GM19463 (cell line): Measurements from ENCODE around the gene NEDD8.
"Not testable (repeated sequence)": the region's sequence is repeated elsewhere in the genome, so short reads cannot be mapped to it uniquely, and the experiment has no call there.

Experiments used
- ATAC-seq: cut with Tn5 transposase; IDR thresholded peaks from one replicate; pipeline ENCODE4 v1.9.1; 2021; ENCODE audit warnings: mild to moderate bottlenecking, moderate library complexity; ENCODE audit not compliant: unreplicated experiment

NEDD8 gene

DNA sequence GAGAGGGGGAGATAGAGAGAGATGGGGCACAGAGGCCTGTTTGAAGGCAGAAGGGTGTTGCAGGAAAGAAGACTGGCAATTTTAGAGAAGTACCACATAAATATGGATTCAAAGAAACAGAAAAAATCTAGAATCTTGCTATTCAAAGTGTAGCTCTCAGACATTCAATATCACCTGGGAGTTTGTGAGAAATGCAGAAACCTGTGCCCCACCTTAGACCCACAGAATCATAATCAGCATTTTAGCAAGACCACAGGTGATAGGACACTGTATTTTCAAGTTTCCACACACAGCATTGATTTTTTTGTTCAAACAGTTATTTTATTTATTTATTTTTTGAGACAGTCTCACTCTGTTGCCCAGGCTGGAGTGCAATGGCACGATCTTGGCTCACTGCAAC, 3.3 kb downstream of the NEDD8 start:
- no peak for ATAC-seq

DNA sequence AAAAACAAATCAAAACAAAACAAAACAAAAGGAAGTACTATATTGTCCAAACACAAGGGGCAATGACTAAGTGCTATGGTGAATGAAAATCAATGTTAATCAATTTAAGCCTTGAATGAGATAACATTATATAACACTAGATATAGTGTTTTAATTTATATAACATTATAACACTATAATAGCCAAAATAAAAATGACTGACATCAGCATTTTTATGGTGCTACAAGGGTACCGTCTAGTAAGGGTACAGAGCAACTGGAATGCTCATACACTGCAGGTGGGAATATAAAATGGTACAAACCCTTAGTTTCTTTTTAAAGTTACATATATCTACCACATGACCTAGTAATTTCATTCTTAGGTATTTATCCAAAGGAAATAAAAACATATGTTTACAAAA, 5.7 kb downstream of the NEDD8 start:
- no peak for ATAC-seq

DNA sequence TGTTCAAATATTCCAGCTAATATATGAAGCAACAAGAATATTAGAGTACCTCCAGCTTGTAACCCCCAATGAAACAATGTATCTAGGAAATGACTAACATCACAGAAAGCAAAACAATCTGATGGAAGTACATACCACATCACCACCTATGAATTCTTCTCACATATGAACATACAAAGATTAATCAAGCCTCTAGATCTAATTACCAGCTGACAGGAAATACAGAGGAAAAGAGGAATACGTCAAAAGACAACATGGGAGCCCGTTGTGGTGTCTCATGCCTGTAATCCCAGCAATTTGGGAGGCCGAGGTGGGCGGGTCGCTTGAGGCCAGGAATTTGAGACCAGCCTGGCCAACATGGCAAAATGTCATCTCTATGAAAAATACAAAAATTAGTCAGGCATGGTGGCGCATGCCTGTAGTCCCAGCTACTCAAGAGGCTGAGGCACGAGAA, 7.5 kb downstream of the NEDD8 start:
- ATAC-seq = no peak

DNA sequence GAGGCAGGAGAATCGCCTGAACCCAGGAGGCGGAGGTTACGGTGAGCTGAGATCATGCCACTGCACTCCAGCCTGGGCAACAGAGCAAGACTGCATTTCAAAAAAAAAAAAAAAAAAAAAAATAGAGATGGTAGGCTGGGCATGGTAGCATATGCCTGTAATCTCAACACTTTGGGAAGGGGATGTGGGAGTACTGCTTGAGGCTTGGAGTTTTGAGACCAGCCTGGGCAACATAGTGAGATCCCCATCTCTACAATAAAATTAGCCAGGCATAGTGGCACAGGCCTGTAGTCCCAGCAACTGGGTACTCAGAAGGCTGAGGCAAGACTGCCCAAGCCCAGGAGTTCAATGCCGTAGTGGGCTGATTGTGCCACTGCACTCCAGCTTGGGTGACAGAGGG, 9.2 kb downstream of the NEDD8 start:
- not testable (repeated sequence) for ATAC-seq

DNA sequence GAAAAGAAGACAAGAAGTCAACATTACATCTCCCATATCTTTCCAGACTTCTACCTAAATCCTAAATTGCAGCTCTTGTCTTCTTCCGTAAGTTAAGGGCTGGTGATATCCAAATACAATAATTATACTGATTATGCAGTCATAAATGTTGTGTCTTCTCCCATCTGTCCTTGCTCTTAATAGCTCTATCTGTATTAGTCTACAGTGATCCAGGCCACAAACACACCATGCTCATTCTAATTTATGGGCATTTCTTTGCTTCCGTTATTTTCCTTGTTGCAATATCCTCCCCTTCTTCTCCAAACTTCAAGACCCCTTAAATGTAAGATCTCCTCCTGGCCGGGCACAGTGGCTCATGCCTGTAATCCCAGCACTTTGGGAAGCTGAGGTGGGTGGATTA, 12.6 kb downstream of the NEDD8 start:
- no peak for ATAC-seq

DNA sequence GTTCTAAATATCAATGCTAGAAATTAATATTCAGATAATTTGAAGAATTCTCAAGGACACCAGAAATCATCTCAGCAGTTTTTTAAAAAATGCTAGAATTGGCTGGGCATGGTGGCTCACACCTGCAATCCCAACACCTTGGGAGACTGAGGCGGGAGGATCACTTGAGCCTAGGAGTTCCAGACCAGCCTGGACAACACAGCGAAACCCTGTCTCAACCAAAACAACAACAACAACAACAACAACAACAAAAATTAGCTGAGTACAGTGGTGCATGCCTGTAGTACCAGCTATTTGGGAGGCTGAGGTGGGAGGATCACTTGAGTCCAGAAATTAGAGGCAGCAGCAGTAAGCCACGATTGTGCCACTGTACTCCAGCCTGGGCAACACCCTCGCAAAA, 13.1 kb downstream of the NEDD8 start:
- ATAC-seq = no peak

DNA sequence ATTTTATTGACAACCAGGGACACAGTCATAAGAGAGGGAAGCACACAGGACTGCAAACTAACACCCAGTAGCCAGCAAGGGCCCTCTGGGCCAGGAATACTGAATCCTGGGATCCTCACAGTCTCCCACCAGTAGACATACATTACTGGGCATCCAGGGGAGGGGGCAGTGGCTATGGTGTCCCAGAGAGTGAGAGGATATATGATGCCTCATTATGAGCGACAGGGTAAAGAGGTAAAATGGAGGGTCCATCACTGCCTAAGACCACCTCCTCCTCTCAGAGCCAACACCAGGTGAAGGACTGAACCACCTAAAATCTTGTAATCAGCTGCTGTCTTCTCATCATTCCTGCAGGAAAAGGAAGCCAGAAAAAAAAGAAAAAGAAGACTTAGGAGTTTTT, 15.3 kb downstream of the NEDD8 start:
- ATAC-seq = not testable (repeated sequence)

DNA sequence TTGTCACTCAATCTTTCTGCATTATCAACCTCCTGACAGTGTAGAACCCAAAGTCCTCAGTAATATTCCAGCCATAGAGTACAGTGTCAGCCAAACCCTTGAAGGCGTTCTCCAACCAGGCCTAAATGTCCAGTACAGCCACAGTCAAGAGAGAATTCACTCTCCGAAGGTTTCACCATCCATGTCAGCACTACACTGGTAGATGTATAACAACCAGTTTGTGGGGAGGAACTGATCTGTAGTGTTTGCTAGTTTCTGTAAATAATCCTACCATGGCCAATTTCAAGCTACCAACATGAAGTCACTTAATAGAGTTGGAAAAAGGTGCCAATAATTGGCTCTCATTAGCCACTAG, 15.8 kb downstream of the NEDD8 start:
- ATAC-seq = no peak

DNA sequence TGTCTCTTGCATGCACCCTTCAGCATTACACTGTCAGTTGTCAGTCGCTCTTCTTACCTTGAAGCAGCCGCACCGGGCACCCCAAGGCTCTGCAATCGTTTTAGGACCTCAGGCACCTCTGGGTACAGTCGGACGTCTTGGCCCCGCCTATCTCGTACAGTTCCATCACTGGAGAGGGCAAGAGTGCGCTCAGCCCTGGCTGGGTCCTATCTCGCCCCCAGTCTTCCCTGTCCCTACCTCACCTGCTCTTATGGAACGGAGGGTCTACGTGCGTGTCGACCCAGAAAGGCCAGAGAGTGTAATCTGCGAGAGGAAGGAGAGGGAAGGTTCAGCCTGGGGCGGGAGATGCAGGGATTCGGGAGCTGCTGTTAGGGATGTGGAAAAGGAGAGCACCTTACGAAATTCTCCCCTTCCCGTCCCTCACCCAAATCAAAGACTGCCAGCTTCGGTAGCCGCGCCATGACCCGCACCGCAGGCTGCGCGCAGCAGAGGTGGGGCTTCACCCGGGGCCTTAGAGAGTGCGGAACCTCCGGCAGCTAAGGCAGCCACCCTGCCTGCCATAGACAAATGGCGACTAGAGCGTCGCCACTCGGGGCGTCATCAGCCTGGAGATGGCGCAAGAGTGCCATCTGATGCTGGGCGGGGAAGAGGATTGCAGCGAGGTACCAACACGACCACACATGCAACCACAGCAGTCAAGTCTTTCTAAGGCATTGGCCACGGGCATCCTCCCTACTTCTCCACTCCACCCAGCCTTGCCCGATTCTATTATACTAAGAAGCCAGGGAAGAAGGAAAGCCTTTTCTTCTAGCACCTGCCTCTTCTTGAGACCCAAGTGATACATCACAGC, 16.4 kb downstream of the NEDD8 start, which contains the start of gene MDP1:
MDP1 (minus strand) TSS at position 572 of the 850 bp plus-strand sequence; CDS start at position 461, 111 bp downstream.
- peak; percentile 70 for ATAC-seq

DNA sequence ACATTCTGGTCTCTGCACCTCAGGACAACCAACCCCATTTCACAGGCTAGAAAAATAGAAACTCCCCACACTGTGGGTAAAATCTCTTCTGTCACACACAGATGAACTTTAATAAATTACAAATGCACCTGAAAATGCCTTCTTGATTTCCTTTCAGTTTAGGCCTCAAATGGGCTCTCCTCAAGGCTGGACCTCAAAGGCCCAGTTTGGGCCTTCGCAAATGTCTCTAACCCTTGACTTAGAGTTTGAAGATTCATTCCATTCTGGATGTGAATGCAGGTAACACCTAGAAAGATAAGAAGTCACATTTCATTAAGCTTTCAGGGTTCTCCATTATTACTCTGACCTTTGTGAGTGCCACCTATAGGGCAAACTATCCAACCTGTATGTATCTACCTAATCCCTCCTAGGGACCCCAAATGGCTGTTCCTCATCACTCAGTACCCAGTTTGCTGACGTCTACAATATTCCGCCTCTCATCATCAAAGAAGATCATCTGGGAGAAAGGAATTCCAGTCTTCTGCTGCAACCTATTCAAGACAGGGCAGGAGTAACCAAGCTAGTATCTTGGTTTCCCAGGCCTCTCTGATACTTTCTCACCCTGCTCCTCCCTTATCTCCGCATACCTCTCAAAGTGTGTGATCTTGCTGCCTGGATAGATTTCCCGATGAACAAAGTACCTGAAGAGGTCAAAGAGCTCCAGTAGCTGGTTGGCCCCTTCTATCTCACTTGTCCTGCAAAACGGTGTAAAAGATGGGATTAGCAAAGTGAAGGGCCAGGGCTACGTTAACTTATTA, 18.1 kb downstream of the NEDD8 start:
- ATAC-seq = no peak

DNA sequence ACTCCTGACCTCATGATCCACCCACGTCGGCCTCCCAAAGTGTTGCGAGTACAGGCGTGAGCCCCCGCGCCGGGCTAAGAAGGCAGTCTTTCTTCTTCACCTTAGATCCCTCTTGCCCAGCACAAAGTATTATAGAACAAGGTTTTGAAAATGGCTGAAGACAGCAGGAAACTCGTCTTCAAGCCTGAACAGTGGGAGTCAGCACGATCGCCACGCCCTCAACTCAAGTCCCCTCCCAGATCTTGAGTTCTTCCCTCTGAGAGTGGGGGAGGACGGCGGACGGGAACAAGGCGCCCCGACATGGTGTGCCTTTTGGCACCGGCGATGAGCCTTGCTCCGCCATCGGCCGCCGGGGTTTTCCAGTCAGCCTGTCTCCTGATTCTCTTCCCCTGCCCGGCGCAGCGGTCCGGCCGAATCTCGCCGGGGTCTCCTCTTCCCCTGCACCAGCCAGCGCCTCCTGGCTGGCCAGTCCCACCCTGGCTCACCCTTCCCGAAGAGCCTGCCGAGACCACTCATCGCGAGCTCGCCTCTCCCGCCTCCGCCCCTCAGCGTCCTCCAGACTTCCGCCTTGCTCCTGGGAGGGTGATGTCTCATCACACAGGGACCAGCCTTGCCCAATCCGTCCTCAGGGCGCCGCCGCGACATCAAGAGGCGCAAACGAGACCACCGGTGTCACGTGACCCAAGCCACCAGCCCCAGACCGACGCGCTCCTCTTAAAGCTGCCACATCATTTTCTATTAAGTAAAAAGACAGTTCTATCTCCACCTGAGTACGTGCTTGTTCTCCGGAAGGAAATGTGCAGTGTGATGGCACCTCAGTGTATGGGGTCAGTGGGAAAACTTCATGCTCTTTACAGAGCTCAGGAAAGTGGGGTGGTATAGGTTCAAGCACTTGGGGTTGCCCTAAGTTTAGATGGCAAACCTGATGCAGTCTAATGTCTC, 19.0 kb downstream of the NEDD8 start, which contains the start of gene CHMP4A:
CHMP4A (minus strand) TSS at position 565 of the 942 bp plus-strand sequence; CDS start at position 516, 49 bp downstream.
- peak; percentile 72 for ATAC-seq

DNA sequence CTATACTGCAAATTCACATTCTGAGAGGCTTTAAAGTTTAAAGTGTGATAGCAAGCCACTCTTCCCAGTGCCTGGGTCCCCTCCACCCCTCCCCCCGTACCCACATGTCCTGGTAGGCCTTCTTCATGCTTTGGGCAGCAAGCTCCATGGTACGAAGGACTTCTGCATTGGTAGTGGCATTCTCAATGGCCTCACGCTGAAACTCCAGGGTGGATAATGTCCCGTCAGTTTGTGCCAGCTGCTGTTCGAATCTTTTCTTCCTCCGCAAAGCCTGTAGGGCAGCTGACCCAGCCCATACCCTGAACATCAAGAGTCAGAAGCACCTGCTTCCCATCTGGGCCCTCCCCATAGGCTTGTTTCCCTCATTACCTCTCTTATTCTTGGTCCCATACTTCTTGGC, 20.9 kb downstream of the NEDD8 start:
- ATAC-seq = no peak

DNA sequence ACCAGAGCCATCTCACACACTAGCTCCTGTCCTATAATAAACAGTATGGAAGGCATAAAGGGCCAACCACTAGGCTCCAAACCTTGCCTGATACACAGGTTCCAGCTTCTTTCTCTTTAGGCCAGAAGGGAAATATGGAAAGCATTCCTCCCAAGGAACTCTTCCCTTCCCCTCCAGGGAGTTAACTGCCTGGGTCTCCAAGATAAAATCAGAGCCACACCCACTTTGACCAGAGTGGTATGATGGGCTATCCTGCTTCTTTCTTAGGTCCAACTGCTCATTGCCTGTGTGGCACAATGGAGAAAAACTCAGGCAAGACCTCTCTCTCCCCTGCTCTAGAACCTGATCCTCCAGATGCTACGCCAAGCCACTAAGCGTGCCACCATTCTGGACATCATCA, 24.5 kb downstream of the NEDD8 start:
- ATAC-seq = no peak

DNA sequence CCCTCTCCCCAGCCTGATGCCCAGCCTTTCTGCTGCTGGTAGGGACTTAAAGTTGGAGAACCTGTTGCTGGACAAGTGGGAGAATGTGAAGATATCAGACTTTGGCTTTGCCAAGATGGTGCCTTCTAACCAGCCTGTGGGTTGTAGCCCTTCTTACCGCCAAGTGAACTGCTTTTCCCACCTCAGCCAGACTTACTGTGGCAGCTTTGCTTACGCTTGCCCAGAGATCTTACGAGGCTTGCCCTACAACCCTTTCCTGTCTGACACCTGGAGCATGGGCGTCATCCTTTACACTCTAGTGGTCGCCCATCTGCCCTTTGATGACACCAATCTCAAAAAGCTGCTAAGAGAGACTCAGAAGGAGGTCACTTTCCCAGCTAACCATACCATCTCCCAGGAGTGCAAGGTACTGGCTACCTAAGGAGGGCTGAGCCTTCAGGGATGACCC, 25.0 kb downstream of the NEDD8 start:
- ATAC-seq = no peak

DNA sequence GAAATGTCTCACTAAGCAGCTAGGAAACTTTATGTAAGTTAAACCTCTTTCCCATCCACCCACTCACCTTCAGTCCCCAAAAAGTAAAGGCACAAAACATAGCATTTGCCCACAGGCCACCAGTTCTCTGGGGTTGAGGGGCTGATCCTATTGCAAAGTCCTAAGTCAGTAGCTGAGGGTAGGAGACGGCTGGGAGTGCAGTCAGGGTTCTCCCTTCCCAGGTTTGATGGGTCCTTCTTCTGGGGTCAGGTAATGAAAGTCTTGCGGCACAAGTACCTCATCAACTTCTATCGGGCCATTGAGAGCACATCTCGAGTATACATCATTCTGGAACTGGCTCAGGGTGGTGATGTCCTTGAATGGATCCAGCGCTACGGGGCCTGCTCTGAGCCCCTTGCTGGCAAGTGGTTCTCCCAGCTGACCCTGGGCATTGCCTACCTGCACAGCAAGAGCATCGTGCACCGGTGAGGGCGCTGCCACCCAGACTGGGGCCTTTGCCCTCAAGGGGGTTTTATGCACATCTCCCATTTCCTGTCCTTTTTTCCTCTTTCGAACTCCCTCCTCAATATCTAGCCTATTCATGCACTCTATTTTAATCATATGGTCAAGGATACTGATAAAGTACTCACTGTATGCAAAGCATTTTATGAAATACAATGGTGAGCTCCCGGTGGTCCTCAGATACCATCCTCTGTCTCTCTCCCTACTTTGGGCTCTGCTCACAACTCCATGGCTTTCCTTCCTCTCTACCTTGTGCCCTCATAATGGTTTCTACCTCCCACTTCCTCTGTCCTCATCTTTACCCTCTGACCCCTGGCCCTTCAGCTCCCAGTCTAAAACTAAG, 25.7 kb downstream of the NEDD8 start:
- ATAC-seq = no peak

DNA sequence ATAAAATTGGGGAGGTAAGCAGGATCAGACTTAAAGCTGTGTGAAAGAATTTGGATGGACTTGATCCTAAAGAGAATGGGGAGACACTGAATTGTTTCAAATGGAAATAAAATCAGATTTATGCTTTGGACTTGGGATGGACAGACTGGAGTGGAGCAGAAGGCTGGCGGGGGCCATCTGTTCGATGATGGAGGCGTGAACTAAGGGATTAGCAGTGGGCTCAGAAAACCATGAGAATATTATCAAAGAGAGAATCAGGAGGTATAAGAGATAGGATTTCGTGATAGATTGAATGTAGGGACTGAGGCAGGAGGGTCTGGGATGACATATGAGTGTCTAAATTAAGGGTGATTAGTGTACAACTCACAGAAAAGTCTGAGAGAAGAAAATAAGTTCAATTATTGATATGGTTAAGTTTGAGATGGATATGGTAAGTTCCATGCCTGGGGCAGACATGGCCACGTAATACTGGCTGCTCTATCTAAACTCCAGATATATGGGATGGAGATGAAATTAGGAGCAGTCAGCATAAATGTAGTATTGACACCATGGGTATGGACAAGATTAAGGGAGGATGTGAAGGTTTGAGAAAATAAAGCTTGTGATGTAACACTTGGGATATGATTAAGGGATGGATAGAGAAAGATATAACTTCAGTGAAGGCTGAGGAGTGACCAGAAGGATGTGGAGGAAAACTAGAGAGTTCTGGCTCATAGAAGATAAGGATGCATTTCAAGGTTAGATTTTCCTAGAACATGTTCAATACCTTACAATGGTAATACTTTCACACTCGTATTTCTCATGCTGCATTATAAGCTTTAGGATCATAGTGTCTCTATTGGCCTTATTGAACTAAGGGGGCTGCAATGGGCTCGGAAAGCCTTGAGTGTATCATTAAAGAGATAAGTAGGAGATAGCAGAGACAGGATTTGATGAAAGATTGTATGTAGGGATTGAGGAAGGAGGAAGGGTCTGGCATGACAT, 27.7 kb downstream of the NEDD8 start:
- ATAC-seq = no peak

DNA sequence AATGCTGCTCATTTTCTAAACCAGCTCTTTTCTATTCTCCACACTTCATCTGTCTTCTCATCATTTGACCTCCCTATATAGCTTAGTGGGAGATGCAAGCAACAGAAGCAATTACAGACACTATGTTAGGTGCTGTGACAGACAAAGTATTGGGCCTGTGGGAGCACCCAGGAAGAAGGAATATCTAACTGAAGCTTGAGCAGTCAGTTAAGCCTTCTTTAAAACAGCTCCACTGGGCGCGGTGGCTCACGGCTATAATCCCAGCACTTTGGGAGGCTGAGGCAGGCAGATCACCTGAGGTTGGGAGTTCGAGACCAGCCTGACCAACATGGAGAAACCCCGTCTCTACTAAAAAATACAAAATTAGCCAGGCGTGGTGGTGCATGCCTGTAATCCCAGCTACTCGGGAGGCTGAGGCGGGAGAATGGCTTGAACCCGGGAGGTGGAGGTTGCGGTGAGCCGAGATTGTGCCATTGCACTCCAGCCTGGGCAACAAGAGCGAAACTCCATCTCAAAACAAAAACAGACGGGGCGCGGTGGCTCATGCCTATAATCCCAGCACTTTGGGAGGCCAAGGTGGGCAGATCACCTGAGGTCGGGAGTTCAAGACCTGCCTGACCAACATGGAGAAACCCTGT, 28.8 kb downstream of the NEDD8 start:
- not testable (repeated sequence) for ATAC-seq

DNA sequence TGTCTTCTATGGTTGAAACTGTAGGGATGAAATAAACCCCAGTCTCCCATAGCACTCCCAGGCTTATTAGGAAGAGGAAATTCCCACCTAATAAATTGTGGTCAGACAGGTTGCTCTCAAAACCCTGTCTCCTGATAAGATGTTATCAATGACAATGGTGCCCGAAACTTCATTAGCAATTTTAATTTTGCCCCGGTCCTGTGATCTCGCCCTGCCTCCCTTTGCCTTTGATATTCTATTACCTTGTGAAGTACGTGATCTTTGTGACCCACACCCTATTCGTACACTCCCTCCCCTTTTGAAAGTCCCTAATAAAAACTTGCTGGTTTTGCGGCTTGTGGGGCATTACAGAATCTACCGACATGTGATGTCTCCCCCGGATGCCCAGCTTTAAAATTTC, 29.6 kb downstream of the NEDD8 start:
- ATAC-seq = not testable (repeated sequence)
